UCSD-AML1 (cell line): ENCODE results near the gene TAF1B.
"Not testable (repeated sequence)": the region's sequence is repeated elsewhere in the genome, so short reads cannot be mapped to it uniquely, and the experiment has no call there.

ENCODE experiments used
- DNase-seq: peaks from one replicate; lab custom pipeline; 2025; ENCODE audit not compliant: unreplicated experiment; lab: John Stamatoyannopoulos, UW

The TAF1B gene

GRCh38 chr2:9830685-9831410 lies 12.4 kb upstream of the TAF1B start:
- DNase-seq = no peak

DNA sequence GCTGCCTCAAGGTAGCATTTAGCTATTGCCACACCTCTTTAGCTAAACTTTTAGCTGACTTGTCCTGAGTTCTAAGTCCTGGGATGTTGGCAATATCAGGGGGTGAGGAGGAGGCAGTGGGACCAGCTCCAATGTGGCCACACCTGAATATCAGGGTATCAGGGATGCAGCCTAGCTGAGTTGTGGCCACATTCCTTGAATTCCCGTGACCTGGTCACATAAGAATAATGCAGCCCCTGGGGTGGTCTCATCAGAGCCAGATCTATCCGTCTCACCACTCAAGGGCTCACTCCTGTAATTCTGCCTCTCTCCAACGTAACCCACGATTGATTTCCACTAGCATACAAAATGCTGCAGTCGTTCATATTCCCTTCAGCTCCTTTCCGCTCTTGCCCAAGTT lies 11.6 kb upstream of the TAF1B start:
- DNase-seq = no peak

GRCh38 chr2:9832586-9832985 lies 10.7 kb upstream of the TAF1B start:
- DNase-seq = no peak

- not testable (repeated sequence) for DNase-seq
Measured at GRCh38 chr2:9835068-9835467, 8.2 kb upstream of the TAF1B start.

DNA sequence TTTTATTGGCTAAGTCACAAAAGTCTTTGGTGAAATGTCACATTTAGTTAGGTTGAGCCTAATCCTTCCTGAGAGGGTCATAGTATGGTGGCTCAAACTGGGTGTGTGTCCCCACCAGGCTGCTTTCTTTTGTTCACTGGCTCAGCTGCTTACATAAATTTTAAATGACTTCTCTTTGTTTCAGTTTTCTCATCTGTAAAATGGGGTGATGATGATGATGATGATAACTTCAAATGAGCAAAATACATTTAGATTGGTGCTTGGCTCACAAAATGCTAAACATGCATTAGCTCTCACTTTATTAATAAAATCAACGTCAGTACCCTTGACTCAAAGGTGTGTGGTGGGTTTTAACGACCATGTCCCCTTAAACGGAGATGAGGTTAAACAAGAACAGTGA lies 7.2 kb upstream of the TAF1B start:
- DNase-seq = no peak

- no peak for DNase-seq
Measured at GRCh38 chr2:9836517-9836916, 6.8 kb upstream of the TAF1B start.

DNA sequence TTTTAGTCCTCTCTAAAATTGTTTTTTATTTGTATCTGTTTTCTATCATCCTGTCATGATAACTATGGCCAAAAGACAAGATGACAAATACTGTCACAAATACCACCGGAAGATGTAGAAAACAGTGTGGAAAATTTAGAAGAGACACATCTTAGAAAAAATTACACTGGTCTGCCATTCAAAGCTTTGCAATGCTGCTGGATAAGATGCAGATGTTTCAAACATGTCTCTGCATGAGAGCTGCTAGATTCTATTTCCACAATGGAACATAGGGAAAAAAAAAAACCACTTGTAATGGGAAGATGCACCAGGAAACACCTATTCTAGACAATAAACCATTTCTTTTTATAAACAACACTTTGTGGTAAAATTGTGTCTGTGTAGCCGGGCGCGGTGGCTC lies 5.8 kb upstream of the TAF1B start:
- DNase-seq = no peak

- no peak for DNase-seq
Measured at GRCh38 chr2:9838391-9838790, 4.9 kb upstream of the TAF1B start.

- no peak for DNase-seq
Measured at GRCh38 chr2:9842487-9843228, 616 bp upstream of the TAF1B start.

DNA sequence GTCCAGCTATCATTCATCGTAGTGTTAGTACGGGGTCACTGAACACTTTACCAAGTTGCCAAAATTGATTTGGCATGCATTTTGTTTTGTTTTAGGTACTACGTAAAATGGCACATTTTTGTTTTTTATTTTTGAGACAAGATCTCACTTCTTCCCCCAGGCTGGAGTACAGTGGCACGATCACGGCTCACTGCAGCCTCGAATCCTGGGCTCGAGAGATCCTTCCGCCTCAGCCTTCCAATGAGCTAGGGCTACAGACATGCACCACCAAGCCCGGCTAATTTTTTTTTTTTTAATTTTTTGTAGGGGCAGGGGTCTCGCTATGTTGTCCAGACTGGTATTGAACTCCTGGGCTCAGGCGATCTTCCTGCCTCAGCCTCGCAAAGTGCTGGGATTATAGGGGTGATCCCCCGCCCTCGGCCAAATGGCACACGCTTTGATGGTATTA lies 786 bp downstream of the TAF1B start:
- no peak for DNase-seq

DNA sequence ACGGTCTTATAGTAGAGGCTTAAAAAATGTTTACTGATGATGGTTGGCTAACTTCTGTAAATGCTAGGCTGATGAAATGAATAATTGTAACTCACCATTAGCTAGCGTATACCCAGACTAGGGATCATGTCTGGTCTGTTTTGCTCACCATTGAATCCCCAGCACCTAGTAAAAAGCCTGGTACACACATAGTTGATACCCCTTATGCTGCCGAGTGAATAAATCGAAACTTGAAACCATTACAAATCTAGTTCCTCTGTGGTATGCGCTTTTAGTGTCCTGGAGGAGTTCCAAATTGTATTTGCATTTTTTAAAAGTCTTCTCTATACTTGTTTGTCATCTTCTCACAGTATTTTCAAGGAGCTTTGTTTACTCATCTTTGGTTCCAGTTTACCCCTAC lies 1.3 kb downstream of the TAF1B start:
- no peak for DNase-seq

GRCh38 chr2:9846554-9846953 lies 3.3 kb downstream of the TAF1B start:
- DNase-seq = no peak

DNA sequence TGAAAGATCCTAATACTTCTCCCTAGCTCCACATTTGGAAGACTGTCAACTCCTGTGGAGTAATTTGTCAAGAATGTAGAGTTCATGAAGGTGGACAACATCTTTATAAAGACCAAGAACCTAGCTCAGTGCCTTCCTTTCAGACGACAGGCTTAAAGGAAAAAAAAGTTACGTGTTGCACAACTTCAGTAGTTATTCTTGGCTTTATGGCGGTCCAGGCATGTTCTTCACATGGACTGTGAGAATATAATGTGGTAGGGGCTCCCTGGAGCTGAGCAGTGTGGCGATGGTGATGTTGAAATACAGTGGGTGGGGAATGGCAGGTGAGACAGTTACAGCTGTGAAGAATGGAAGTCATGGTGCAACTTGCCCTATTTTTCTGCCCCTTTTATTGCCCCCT lies 3.9 kb downstream of the TAF1B start:
- DNase-seq = no peak

- DNase-seq = no peak
Measured at GRCh38 chr2:9852881-9853280, 9.6 kb downstream of the TAF1B start.

- no peak for DNase-seq
Measured at GRCh38 chr2:9857814-9858729, 14.8 kb downstream of the TAF1B start.

DNA sequence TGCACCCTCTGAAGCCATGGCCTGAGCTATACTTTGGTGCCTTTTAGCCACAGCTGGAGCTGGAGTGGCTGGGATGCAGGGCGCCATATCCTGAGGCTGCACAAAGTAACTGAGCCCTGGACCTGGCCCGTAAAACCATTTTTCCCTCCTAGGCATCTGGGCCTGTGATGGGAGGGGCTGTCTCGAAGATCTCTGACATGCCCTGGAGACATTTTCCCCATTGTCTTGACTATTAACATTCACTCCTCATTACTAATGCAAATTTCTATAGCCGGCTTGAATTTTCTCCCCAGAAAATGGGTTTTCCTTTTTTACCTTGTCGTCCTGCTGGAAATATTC lies 15.4 kb downstream of the TAF1B start:
- DNase-seq = no peak

DNA sequence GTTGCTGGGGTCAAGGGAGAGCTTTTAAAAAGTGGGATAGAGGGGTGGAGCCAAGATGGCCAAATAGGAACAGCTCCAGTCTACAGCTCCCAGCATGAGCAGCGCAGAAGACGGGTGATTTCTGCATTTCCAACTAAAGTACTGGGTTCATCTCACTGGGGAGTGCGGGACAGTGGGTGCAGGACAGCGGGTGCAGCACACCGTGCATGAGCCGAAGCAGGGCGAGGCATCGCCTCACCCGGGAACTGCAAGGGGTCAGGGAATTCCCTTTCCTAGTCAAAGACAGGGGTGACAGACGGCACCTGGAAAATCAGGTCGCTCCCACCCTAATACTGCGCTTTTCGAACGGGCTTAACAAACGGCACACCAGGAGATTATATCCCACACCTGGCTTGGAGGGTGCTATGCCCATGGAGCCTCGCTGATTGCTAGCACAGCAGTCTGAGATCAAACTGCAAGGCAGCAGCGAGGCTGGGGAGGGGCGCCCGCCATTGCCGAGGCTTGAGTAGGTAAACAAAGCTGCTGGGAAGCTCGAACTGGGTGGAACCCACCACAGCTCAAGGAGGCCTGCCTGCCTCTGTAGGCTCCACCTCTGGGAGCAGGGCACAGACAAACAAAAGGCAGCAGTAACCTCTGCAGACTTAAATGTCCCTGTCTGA lies 17.8 kb downstream of the TAF1B start:
- DNase-seq = not testable (repeated sequence)

DNA sequence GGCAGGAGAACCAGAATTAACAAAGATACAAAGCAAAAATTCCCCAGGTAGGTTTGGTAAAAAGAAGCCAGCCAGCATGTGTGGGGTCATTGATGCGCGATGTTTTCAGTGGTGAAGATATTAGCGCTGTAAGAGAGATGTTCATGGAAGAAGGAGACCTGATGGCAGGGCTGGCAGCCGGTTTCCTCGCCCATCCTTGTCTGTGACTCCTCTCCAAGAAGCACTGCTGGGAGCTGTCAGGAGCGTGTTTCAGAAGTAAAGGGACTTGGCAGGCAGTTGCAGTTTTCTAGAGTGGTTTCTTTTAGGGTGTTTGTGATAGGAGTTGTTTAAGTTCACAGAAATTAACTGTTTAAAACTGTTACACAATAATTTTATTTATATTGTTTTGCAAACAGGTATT lies 24.6 kb downstream of the TAF1B start:
- DNase-seq = no peak

DNA sequence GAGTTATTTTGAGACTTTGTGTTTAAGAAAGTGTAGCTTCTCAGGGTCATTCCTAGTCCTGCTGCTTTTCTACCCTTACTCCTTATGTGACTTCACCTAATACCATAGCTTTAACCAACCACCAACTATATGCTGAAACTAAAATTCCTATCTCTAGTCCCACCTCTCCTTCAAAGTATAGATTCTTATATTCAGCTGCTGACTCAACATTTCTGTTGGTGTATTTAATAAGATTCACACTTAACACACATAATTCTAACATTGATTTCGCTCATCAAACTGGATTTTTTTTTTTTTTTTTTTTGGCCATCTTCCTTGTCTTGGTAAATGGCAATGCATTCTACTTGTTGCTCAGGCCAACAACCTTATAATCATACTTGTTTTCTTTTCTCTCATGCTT lies 30.1 kb downstream of the TAF1B start:
- no peak for DNase-seq

GRCh38 chr2:9877026-9877425 lies 33.8 kb downstream of the TAF1B start:
- DNase-seq = no peak

- no peak for DNase-seq
Measured at GRCh38 chr2:9877726-9878125, 34.5 kb downstream of the TAF1B start.
